Smooth muscle cell (in vitro differentiated cells): ENCODE results near the gene KLF2. TPM values are rescaled to one million over a fixed set of nuclear protein-coding genes. Genes with fewer than 3 reads are reported as not detected.
A peak's percentile ranks its signal among the peaks of the same experiment; 100 is the strongest.

Source experiments
- DNase-seq: peaks from one replicate; lab custom pipeline; 2025; ENCODE audit not compliant: unreplicated experiment; lab: John Stamatoyannopoulos, UW
- H2AFZ ChIP-seq: fragments of 200-600 bp; sonication (generic); 2 replicates; pipeline ENCODE4 v1.6.0; 2016; ENCODE audit warnings: antibody characterized with exemption, low read depth, mild to moderate bottlenecking
- H3F3A ChIP-seq: fragments of 200-600 bp; sonication (generic); 2 replicates; pipeline ENCODE4 v1.6.0; 2017; ENCODE audit warnings: antibody characterized with exemption, low read depth
- H3K27ac ChIP-seq: fragments of 200-600 bp; sonication (generic); 2 replicates; pipeline ENCODE4 v1.5.1; 2016; ENCODE audit warnings: low read depth, mild to moderate bottlenecking
- H3K27me3 ChIP-seq: fragments of 200-600 bp; sonication (generic); 2 replicates; pipeline ENCODE4 v1.6.1; 2016; ENCODE audit warnings: low read depth, mild to moderate bottlenecking
- H3K36me3 ChIP-seq: fragments of 200-600 bp; sonication (generic); 2 replicates; pipeline ENCODE4 v1.5.1; 2016; ENCODE audit warnings: low read depth
- H3K4me1 ChIP-seq: fragments of 200-600 bp; sonication (generic); 2 replicates; pipeline ENCODE4 v1.5.1; 2016; ENCODE audit warnings: low read depth
- H3K4me2 ChIP-seq: fragments of 200-600 bp; sonication (generic); 2 replicates; pipeline ENCODE4 v1.6.0; 2016; ENCODE audit warnings: mild to moderate bottlenecking
- H3K4me3 ChIP-seq: fragments of 200-600 bp; sonication (generic); 2 replicates; pipeline ENCODE4 v1.5.1; 2016; ENCODE audit warnings: mild to moderate bottlenecking
- H3K79me2 ChIP-seq: fragments of 200-600 bp; sonication (generic); 2 replicates; pipeline ENCODE4 v1.6.0; 2016; ENCODE audit warnings: low read depth, mild to moderate bottlenecking
- H3K9ac ChIP-seq: fragments of 200-600 bp; sonication (generic); 2 replicates; pipeline ENCODE4 v1.6.0; 2016; ENCODE audit warnings: low read depth
- H3K9me3 ChIP-seq: fragments of 200-600 bp; sonication (generic); replicated peaks from 2 replicates; pipeline ENCODE4 v1.5.1; 2016; ENCODE audit warnings: low read depth
- H4K20me1 ChIP-seq: fragments of 200-600 bp; sonication (generic); 2 replicates; pipeline ENCODE4 v1.6.0; 2016; ENCODE audit warnings: low read depth
- CTCF ChIP-seq: fragments of 200-600 bp; sonication (generic); IDR thresholded peaks from 2 replicates; pipeline ENCODE4 v1.5.1; 2017; ENCODE audit warnings: borderline replicate concordance, mild to moderate bottlenecking, antibody characterized with exemption; ENCODE audit not compliant: insufficient read depth, poor library complexity, severe bottlenecking
- WGBS: methylation state at CpG from one replicate; pipeline ENCODE4 v1.1.7; 2016; ENCODE audit warnings: low lambda C conversion rate; 5-methylcytosine and 5-hydroxymethylcytosine counted together
- polyA plus RNA-seq: library from polyadenylated mRNA; unstranded; fragments of >200 nt; fragmentation: Nextera tagmentation; extraction: Ambion mirVana; gene quantifications from 2 replicates; pipeline ENCODE4 v1.2.1, GENCODE V29; 2016
- total RNA-seq: library from RNA; depleted of rRNA; stranded (reverse); fragments of >200 nt; gene quantifications from 2 replicates; pipeline ENCODE4 v1.2.3, GENCODE V29; 2014

KLF2 gene
- total and polyA plus RNA-seq, 2 experiments from 2014 or later: 2.7 to 18.0 TPM

GRCh38 chr19:16375936-16376185, 51.2 kb downstream of the KLF2 start:
- H3K9ac ChIP-seq: no peak overlapping the region
- no peak overlapping the region for H2AFZ ChIP-seq
- peaks cover 5% of the 10 kb centered on the region for H4K20me1 ChIP-seq
- no peaks in the 10 kb centered on the region for H3K79me2 ChIP-seq
- TF ChIP-seq CTCF: no peak
- WGBS: 82% methylated on average over 7 of the region's 7 CpGs
- DNase-seq: no peak
- no peaks in the 10 kb centered on the region for H3F3A ChIP-seq
- no peaks in the 10 kb centered on the region for H3K36me3 ChIP-seq
- H3K27me3 ChIP-seq: no peaks in the 10 kb centered on the region
- H3K4me2 ChIP-seq: no peak overlapping the region
- no peaks in the 10 kb centered on the region for H3K4me1 ChIP-seq
- H3K9me3 ChIP-seq: no peaks in the 10 kb centered on the region
- H3K4me3 ChIP-seq: no peak overlapping the region
- H3K27ac ChIP-seq: no peak overlapping the region

GRCh38 chr19:16376241-16376640, 51.6 kb downstream of the KLF2 start:
- peaks cover 5% of the 10 kb centered on the region for H4K20me1 ChIP-seq
- no peaks in the 10 kb centered on the region for H3K27me3 ChIP-seq
- H3K4me2 ChIP-seq: no peak overlapping the region
- H3K36me3 ChIP-seq: no peaks in the 10 kb centered on the region
- H2AFZ ChIP-seq: no peak overlapping the region
- no peaks in the 10 kb centered on the region for H3F3A ChIP-seq
- H3K4me1 ChIP-seq: no peaks in the 10 kb centered on the region
- no peak for TF ChIP-seq CTCF
- no peak for DNase-seq
- H3K9ac ChIP-seq: no peak overlapping the region
- no peak overlapping the region for H3K27ac ChIP-seq
- WGBS: 95% methylated on average over 11 of the region's 11 CpGs
- H3K9me3 ChIP-seq: no peaks in the 10 kb centered on the region
- H3K79me2 ChIP-seq: no peaks in the 10 kb centered on the region
- no peak overlapping the region for H3K4me3 ChIP-seq

DNA sequence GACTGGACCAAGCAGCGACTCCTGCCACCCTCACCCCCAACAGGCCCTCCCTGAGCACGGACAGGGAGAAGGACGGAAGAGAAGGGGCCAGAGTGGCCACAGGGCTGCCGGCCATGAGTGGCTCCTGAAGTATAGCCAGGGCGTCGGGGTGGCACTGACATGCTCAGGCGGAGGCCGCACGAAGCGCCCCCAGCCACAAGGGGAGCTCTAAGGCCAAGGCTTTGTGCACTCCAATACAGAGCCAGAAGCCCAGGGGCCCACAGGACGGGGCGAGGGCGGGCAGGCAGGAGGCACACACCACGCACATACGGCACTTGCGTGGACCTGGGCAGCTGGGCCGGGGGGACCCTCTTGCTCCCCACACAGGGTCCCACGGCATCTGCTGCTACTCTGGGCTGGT, 52.0 kb downstream of the KLF2 start:
- no peak overlapping the region for H3K9ac ChIP-seq
- no peaks in the 10 kb centered on the region for H3K4me1 ChIP-seq
- DNase-seq: no peak
- H2AFZ ChIP-seq: no peak overlapping the region
- H3K36me3 ChIP-seq: no peaks in the 10 kb centered on the region
- no peak overlapping the region for H3K4me2 ChIP-seq
- peak; percentile 19 for TF ChIP-seq CTCF
- H3K4me3 ChIP-seq: no peak overlapping the region
- 89% methylated on average over 18 of the region's 18 CpGs for WGBS
- peaks cover 5% of the 10 kb centered on the region for H4K20me1 ChIP-seq
- H3F3A ChIP-seq: no peaks in the 10 kb centered on the region
- H3K27ac ChIP-seq: no peak overlapping the region
- H3K79me2 ChIP-seq: no peaks in the 10 kb centered on the region
- H3K9me3 ChIP-seq: no peaks in the 10 kb centered on the region
- no peaks in the 10 kb centered on the region for H3K27me3 ChIP-seq

DNA sequence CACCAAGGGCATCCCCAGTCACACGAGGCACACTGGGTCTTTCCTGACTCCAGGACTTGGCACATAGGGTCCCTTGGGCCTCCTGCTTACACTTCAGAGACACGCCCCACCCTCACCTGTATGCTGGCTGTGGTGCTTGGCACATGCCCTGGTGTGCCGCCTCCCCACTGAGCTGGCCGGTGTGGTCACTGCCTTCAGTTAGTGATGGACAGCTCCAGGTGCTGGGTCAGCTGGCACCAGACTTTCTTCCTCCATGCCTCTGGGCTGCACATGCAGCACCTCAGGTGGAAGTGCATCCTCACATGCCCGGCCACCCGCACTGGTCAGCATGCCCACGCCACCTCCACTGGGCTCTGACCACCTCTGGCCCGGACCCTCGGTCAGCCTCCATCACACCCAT, 52.9 kb downstream of the KLF2 start:
- no peak for TF ChIP-seq CTCF
- no peak for DNase-seq
- 96% methylated on average over 9 of the region's 9 CpGs for WGBS

More for the DNA sequence above, 52.9 kb downstream of the KLF2 start:
- Histone ChIP-seq H3K9ac (no peak overlapping the region), H4K20me1 (peaks cover 5% of the 10 kb centered on the region), H3F3A (no peaks in the 10 kb centered on the region), H3K27me3 (no peaks in the 10 kb centered on the region), H3K4me2 (no peak overlapping the region), H3K36me3 (no peaks in the 10 kb centered on the region), H2AFZ (no peak overlapping the region), H3K27ac (no peak overlapping the region), H3K4me3 (no peak overlapping the region), H3K4me1 (no peaks in the 10 kb centered on the region), H3K9me3 (no peaks in the 10 kb centered on the region), H3K79me2 (no peaks in the 10 kb centered on the region)

Other genes starting within 250 kb of the KLF2 start
- 1,074 and 1,158 TPM in 2 replicates for gene TPM4, start 248.3 kb upstream of the KLF2 start, total RNA-seq
- 921 and 1,070 TPM in 2 replicates for gene TPM4, start 248.3 kb upstream of the KLF2 start, polyA plus RNA-seq
- gene RAB8A, start 212.9 kb upstream of the KLF2 start, total RNA-seq: 47.3 and 60.2 TPM in 2 replicates
- gene RAB8A, start 212.9 kb upstream of the KLF2 start, polyA plus RNA-seq: 90.5 and 96.0 TPM in 2 replicates
- 0.22 TPM in 1 of 2 replicates, not detected in the other for gene HSH2D, start 181.1 kb upstream of the KLF2 start, total RNA-seq
- 0.07 and 0.17 TPM in 2 replicates for gene HSH2D, start 181.1 kb upstream of the KLF2 start, polyA plus RNA-seq
- not detected in 2 replicates for gene CIB3, start 151.3 kb upstream of the KLF2 start, total RNA-seq
- not detected in 2 replicates for gene CIB3, start 151.3 kb upstream of the KLF2 start, polyA plus RNA-seq
- 99.2 and 109 TPM in 2 replicates for gene FAM32A, start 139.4 kb upstream of the KLF2 start, total RNA-seq
- 132 and 139 TPM in 2 replicates for gene FAM32A, start 139.4 kb upstream of the KLF2 start, polyA plus RNA-seq
- gene AP1M1, start 126.9 kb upstream of the KLF2 start, total RNA-seq: 53.8 and 70.6 TPM in 2 replicates
- 110 and 119 TPM in 2 replicates for gene AP1M1, start 126.9 kb upstream of the KLF2 start, polyA plus RNA-seq
- gene EPS15L1, start 147.1 kb downstream of the KLF2 start, total RNA-seq: 12.8 and 16.0 TPM in 2 replicates
- 15.6 and 18.8 TPM in 2 replicates for gene EPS15L1, start 147.1 kb downstream of the KLF2 start, polyA plus RNA-seq
- not detected in 2 replicates for gene CALR3, start 171.3 kb downstream of the KLF2 start, total RNA-seq
- gene CALR3, start 171.3 kb downstream of the KLF2 start, polyA plus RNA-seq: not detected in 2 replicates
- 3.3 and 3.9 TPM in 2 replicates for gene C19orf44, start 171.6 kb downstream of the KLF2 start, total RNA-seq
- 2.5 and 3.4 TPM in 2 replicates for gene C19orf44, start 171.6 kb downstream of the KLF2 start, polyA plus RNA-seq
- gene CHERP, start 217.6 kb downstream of the KLF2 start, total RNA-seq: 4.1 and 9.5 TPM in 2 replicates
- 29.2 and 43.4 TPM in 2 replicates for gene CHERP, start 217.6 kb downstream of the KLF2 start, polyA plus RNA-seq
- gene SLC35E1, start 247.6 kb downstream of the KLF2 start, total RNA-seq: 35.3 TPM in 2 replicates
- 37.3 and 43.9 TPM in 2 replicates for gene SLC35E1, start 247.6 kb downstream of the KLF2 start, polyA plus RNA-seq